22Rv1 (cell line): ENCODE data around the gene KIFC3.

Experiments
- CTCF ChIP-seq: fragments of 450-650 bp; IDR thresholded peaks from 2 replicates; pipeline ENCODE4 v1.5.1; 2017; ENCODE audit warnings: mild to moderate bottlenecking
- ZFX ChIP-seq: fragments of 450-650 bp; IDR thresholded peaks from 2 replicates; pipeline ENCODE4 v1.6.1; 2017; ENCODE audit warnings: antibody characterized with exemption, borderline replicate concordance

- TF ChIP-seq CTCF, result no peak
- TF ChIP-seq ZFX, result no peak
These were observed 38.5 kb upstream of the KIFC3 start for GRCh38 chr16:57840833-57841232.
